ENCODE results near the gene PCSK6. TPM values are rescaled to one million over a fixed set of nuclear protein-coding genes. Genes with fewer than 3 reads are reported as not detected.
"Not testable (repeated sequence)": the region's sequence is repeated elsewhere in the genome, so short reads cannot be mapped to it uniquely, and the experiment has no call there.

The PCSK6 gene
- total RNA-seq, 1 donor from 2014 or later = 2.5 TPM

GRCh38 chr15:101406526-101407195 lies 82.8 kb downstream of the PCSK6 start:
- DNase-seq (ENCODE audit: low read depth) = no peak

GRCh38 chr15:101406036-101406435 lies 83.5 kb downstream of the PCSK6 start:
- no peak for DNase-seq (ENCODE audit: low read depth)

- no peak for DNase-seq (ENCODE audit: low read depth)
Observed at GRCh38 chr15:101404245-101404644, 85.3 kb downstream of the PCSK6 start.

- DNase-seq (ENCODE audit: low read depth) = not testable (repeated sequence)
Observed at GRCh38 chr15:101402883-101403282, 86.6 kb downstream of the PCSK6 start.

- no peak for DNase-seq (ENCODE audit: low read depth)
Observed at GRCh38 chr15:101401286-101401685, 88.2 kb downstream of the PCSK6 start.

DNA sequence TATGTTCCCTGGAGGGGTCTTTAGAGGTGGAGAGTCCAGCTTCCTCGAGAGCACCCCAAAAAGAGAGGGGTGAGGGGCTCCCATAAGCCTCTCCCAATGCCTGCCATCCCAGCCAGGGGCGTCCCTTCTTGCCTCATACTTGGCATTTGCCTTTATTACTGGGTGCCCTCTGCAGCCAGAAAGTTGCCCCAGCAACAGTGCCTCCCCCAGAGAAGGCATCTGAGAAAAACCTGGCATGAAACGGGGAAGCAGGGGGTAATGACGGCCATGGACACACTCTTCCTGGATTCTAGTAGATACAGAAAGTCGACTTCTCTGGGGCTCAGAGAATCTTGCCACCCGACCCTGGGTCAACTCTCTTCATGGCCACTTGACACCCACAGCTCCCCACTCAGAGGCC lies 90.1 kb downstream of the PCSK6 start:
- DNase-seq (ENCODE audit: low read depth) = no peak

DNA sequence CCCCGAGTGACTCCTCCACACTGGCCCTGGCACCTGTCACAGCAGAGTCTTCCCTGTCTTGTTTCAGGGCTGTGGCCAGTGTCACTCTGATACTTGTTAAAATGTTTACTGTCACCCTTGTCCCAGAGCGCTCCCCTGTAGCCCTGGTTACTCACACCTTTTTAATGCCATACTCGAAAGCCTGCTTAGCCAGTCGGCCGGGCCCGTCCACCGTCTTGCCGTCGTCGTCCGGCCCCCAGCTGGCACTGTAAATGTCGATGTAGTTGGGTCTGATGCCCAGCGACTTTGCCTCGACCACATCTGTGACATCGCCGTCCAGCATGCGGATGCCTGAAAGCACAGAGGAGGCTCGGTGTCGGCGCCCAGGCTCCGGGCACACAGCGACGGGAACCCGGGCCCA lies 91.3 kb downstream of the PCSK6 start:
- DNase-seq (ENCODE audit: low read depth) = no peak

GRCh38 chr15:101397521-101398003 lies 91.9 kb downstream of the PCSK6 start:
- no peak for DNase-seq (ENCODE audit: low read depth)

- no peak for DNase-seq (ENCODE audit: low read depth)
Observed at GRCh38 chr15:101396484-101397261, 92.8 kb downstream of the PCSK6 start.

DNA sequence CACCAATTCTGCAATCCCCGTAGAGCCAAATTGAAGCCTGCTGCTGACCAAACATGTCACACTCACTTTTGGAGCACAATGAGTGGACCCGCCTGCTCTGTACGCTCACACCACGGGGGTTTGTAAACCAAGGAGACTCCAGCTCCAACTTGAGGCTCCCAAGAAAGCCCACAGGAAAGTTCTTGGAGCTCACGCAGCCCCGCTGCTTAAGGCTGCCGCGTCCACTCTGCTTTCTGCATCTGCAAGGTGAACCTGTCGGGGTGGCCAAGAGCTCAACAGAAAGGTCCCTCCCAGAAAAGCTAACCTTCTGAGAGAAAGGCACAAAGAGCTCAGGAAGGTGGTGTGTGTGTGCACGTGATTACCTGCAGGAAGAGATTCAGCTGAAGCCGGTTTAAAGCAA lies 94.9 kb downstream of the PCSK6 start:
- DNase-seq (ENCODE audit: low read depth) = no peak

DNA sequence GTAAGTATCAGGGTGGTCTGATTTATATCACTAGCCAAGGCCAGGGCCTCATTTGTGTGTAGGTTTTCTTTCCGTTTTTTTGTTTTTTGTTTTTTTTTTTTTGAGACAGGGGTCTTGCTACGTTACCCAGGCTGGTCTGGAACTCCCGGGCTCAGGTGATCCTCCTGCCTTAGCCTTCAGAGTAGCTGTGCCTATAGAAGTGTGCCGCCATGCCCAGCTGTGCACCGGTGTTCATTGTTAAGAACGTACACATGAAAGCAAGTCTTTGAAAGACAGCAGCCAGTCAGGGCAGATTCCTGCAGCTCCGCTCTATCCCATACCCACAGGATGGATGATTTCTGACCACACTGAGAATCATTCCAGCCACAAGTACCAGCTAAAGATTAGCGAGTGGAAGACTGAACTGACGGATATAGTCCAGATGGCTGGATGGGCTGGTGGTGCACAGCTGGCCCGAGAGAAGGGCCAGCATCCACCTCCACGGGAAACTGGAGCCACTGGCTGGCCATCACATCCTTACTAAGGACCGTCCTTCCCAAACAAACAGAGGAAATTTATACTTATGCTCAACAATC lies 95.4 kb downstream of the PCSK6 start:
- peak; percentile 45 for DNase-seq (ENCODE audit: low read depth)

DNA sequence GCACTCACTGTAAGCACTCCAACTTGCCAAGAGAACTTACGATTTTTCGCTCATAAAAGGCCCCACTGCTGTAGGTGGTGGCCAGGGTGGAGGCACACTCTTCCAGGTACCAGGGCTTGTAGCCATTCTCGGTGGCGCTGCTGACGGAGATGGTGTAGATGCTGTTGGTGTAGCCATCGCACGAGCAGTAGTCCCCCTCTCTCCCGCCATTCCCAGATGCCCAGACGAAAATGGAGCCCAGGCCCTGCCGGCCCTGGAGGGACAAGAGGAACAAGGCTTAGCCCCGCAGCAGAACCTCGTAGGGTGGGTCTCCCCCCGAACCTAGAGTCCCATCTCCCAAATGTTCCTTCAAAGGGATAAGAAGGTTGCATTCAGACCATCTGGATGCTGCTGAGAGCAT lies 96.3 kb downstream of the PCSK6 start:
- DNase-seq (ENCODE audit: low read depth) = no peak

- DNase-seq (ENCODE audit: low read depth) = no peak
Observed at GRCh38 chr15:101391981-101392640, 97.4 kb downstream of the PCSK6 start.

DNA sequence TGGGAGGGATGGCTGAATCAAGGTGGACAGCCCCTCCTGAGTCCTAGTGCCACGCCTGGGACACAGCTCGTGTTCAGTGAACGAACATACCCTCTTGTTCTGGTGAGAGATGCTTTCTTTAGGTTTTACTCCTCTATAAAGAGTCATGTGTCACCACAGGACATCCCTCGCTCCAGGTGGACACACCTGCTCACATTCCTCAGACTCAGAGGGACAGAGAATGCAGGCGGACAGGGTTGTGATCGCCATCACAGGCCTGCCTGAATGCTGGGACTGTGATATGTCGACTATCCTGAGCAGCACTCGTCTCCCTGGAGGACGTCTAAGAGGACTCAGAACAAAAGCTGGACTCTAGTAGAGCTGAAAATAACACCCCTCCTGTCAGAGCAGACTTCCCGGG lies 98.1 kb downstream of the PCSK6 start:
- no peak for DNase-seq (ENCODE audit: low read depth)

DNA sequence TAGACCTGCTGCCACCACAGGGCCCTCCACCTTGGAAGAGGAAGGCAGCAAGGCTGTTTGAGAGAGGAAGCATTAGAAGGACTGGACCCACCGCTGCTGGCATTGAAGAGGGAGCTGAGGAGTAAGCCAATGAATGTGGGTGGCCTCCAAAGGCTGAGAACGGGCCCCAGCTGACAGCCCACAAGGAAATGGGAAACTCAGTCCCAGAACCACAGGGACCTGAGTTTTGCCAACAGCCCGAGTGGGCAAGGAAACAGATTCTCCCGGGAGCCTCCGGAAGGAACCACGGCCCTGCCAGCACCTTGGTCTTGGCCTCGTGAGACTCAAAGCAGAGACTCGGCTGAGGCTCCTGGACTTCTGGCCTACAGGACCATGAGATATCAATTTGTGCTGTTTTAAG lies 99.0 kb downstream of the PCSK6 start:
- DNase-seq (ENCODE audit: low read depth) = no peak

- no peak for DNase-seq (ENCODE audit: low read depth)
Observed at GRCh38 chr15:101390060-101390459, 99.4 kb downstream of the PCSK6 start.

- no peak for DNase-seq (ENCODE audit: low read depth)
Observed at GRCh38 chr15:101389362-101389761, 100.1 kb downstream of the PCSK6 start.

DNA sequence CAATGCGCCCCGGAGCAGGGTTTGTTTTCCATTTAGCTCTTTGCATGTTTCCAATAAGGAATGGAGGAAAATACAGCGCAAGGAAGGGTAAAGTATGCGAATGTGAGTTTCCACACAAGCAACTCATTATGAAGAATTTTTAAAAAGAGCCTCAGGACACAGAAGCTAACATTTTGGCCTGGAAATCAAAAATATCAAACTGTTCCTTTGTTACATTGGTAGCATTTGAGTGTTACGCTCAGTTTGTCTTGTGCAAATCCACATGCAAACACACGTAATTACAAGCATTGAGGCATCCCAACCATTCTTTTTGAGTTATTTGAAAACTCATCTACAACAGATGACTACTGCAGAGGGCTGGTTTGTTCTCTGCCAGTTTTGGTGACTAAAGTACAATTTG lies 101.5 kb downstream of the PCSK6 start:
- DNase-seq (ENCODE audit: low read depth) = no peak

DNA sequence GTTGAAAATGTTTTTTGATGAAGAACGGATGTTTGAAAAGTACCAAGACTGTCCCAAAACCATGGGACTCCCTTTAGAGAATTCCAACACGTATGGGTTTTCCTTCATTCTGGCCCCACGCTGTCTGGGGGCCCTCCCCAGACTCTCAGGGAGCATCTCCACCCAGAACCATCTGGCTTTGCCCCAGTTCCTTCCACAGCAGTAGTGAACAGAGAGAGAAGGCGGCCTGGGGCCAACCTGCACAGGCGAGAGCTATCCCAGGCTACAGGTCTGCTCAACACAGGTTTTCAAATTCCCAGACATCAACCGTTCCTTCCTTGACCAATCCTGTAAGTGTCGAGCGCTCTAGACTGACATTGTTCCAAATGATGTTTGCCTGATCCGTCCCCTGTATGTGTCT lies 101.9 kb downstream of the PCSK6 start:
- DNase-seq (ENCODE audit: low read depth) = no peak

DNA sequence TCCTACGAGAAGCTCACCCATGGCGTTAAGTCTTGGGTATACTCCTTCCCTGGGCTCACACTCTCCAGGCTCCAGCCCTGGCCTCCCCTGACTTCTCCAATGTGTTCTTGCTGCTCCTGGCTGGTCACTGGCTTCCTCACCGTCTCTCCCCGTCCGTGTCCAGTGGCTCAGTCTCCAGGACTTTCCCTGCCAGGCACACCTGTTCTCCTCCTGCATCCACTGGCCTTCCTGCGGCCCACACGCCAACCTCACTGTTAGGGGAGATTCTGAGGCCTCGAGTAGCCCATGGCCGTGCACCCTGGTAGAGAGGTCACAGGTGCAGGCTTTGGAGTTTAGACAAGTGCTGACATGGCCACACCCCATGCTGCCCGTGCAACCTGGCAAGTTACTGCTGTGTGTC lies 102.5 kb downstream of the PCSK6 start:
- DNase-seq (ENCODE audit: low read depth) = no peak

DNA sequence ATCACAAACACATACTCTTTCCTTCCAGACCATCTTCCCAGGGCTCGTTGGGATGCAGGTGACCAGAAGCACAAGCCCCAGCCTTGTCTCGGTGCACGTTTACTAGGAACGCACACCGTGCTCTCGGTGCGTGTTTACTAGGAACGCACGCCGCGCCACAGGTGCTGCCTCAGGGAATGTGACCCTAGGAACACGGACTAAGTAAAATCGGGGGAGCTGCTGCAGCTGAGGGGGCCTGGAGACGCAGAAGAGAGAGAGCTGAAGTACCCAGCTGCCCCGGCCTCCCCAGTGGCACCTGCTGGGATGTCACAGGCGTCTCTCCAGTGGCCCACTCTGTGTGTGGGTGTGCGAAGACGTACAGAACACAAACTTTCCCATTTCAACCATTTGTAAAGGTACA lies 103.5 kb downstream of the PCSK6 start:
- no peak for DNase-seq (ENCODE audit: low read depth)

GRCh38 chr15:101384276-101384675 lies 105.2 kb downstream of the PCSK6 start:
- no peak for DNase-seq (ENCODE audit: low read depth)

All from myocyte (in vitro differentiated cells).